Spleen (tissue), 7 donors: ENCODE measurements around the gene APOA5.

Source experiments
- POLR2A ChIP-seq, 3 donors: fragments of 450-650 bp; IDR thresholded peaks; one replicate each; pipeline ENCODE4 v1.5.1; 2017; ENCODE audit warnings: antibody characterized with exemption in 3 of 3, mild to moderate bottlenecking in 1 of 3
- POLR2AphosphoS5 ChIP-seq, 3 donors: sonication (generic); formaldehyde crosslinking; IDR thresholded peaks; one replicate each; pipeline ENCODE4 v1.5.1; 2017; ENCODE audit warnings: antibody characterized with exemption in 3 of 3
- TF ChIP-seq, protein P1 (sequence below), 11 experiments: fragments of 200-600 bp in 7 of 11; fragments of 450-650 bp in 4 of 11; sonication (generic) in 4 of 11; IDR thresholded peaks in 8 of 11; conservative IDR thresholded peaks in 3 of 11; 1 replicate in 7 of 11; 2 replicates in 4 of 11; pipeline versions ENCODE4 v1.4.0 to v1.8.0; 2016 to 2021; ENCODE audit warnings: antibody characterized with exemption in 11 of 11, inconsistent platforms in 4 of 11, mild to moderate bottlenecking in 1 of 11
- donor health status: DM: no; HTN: no; CAD: no; lungs with moderate emphysema.
- donor health status: DM: no; HTN: no; CAD: no.
- donor health status: DM: no; HTN: no; CAD: no.

DNA sequence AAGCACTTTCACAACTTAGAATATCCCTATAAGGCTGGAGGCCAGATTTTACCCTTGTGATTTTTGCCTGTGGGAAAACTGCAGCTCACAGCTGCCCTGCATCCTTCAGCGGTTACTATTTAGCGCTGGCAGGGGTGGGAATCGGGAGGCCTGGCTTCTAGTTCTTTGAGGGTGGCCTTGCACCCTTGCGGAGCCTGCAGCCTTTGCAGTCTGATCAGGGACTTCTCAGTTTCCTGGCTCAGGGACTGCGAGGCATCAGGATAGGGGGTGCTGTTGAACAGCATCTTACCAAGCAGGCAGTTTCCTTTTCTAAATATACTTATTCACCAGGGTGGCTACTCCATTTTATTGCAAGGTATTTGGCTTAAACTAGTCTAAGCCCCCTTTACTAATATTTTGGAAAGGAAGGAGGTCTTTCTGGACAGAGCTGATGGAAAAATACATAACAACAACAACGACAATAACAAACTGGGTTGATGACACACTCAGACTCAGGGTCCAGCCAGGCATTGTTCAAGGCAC lies 48.6 kb upstream of the APOA5 start:
- TF ChIP-seq, protein P1, sequence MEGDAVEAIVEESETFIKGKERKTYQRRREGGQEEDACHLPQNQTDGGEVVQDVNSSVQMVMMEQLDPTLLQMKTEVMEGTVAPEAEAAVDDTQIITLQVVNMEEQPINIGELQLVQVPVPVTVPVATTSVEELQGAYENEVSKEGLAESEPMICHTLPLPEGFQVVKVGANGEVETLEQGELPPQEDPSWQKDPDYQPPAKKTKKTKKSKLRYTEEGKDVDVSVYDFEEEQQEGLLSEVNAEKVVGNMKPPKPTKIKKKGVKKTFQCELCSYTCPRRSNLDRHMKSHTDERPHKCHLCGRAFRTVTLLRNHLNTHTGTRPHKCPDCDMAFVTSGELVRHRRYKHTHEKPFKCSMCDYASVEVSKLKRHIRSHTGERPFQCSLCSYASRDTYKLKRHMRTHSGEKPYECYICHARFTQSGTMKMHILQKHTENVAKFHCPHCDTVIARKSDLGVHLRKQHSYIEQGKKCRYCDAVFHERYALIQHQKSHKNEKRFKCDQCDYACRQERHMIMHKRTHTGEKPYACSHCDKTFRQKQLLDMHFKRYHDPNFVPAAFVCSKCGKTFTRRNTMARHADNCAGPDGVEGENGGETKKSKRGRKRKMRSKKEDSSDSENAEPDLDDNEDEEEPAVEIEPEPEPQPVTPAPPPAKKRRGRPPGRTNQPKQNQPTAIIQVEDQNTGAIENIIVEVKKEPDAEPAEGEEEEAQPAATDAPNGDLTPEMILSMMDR (IDR thresholded peaks at IDR 0.05 in 8 of 11, conservative IDR thresholded peaks at IDR 0.05 in 3 of 11) = no peak
- no peak for TF ChIP-seq POLR2A (IDR thresholded peaks at IDR 0.05)
- TF ChIP-seq POLR2AphosphoS5 (IDR thresholded peaks at IDR 0.05) = no peak
